Posterior cingulate gyrus (tissue), 11 donors: Measurements from ENCODE around the gene TMEM247.

Experiments used
- DNase-seq, 10 donors: peaks; one replicate each; pipeline versions ENCODE4 v3.0.0 to v3.0.0-alpha.2; 2020 to 2021; ENCODE audit warnings: mixed read lengths in 3 of 10
- intact Hi-C: fragments of 100-400 bp; cut with DNase I; formaldehyde crosslinking; loops from one replicate; pipeline ENCODE4 v1.15.1; 2023

Gene TMEM247

GRCh38 chr2:46487667-46488335 lies 8.4 kb downstream of the TMEM247 start:
- DNase-seq, result no peak

DNA sequence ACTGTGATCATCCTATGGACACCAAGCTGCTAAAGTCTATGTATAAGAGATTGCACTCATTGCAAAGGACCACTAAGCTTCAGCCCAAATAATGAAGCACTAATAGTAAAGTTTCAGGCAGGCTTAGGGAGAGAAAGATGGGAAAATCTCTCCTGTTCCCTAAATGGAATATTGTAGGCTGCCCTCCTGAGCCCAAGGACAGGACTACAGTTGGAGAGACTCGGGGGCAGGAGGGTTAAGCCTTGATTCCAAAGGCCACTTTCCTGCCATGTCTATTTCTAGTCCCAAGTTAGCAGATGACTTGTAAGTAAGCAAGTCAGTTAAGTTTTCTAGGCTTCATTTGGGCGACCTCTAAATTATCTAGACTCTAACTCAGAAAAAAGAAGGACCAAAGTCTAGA lies 9.0 kb downstream of the TMEM247 start:
- intact Hi-C loops, result no loop called here
- no peak for DNase-seq

More at GRCh38 chr2:46487667-46488335, 8.4 kb downstream of the TMEM247 start:
- intact Hi-C loops, result no loop called here

- DNase-seq, result peak in 3 of 10 donors; percentile 17 to 85 (median 35)
These were observed 10.2 kb downstream of the TMEM247 start for GRCh38 chr2:46489423-46490174.

GRCh38 chr2:46490521-46491141 lies 11.3 kb downstream of the TMEM247 start:
- intact Hi-C loops, result no loop called here
- DNase-seq, result peak; percentile 56 to 95 (median 67)

More at GRCh38 chr2:46489423-46490174, 10.2 kb downstream of the TMEM247 start:
- intact Hi-C loops, result no loop called here

DNA sequence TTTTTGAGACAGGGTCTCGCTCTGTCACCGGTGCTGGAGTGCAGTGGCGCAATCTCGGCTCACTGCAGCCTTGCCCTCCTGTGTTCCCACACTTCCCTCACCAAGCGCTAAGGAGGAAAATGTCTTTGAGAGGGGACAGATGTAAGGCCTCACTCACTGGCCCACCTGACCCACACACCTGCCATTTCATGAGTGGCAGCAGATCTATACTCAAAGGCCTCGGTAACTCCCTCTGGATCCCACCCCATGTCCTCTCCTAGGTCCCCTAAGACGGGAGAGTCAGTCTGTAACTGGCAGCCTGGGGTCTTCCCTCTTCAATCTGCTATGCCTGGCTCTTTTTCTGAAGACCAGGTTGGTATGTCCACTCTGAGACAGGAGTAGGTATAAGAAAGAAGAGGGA lies 12.9 kb downstream of the TMEM247 start:
- DNase-seq, result no peak

GRCh38 chr2:46493241-46493970 lies 14.0 kb downstream of the TMEM247 start:
- no peak for DNase-seq
- intact Hi-C loops, result no loop called here

More for the DNA sequence above, 12.9 kb downstream of the TMEM247 start:
- intact Hi-C loops, result no loop called here

DNA sequence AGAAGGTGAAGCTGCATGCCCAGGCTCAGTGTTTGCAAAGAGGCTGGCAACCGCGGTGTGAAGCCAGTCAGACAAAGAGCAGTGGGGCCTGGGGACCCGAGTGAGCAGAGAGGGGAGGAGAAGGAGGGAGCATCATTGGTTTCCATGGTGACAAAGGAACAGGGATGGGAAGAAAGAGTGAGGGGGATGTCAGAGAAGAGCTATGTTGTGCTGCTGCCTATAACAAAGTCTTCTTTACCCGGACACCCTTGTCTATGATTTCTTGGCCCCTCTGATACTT lies 14.5 kb downstream of the TMEM247 start:
- no peak for DNase-seq

GRCh38 chr2:46494596-46494995 lies 15.2 kb downstream of the TMEM247 start:
- intact Hi-C loops, result no loop called here
- DNase-seq, result no peak

More for the DNA sequence above, 14.5 kb downstream of the TMEM247 start:
- intact Hi-C loops, result no loop called here

DNA sequence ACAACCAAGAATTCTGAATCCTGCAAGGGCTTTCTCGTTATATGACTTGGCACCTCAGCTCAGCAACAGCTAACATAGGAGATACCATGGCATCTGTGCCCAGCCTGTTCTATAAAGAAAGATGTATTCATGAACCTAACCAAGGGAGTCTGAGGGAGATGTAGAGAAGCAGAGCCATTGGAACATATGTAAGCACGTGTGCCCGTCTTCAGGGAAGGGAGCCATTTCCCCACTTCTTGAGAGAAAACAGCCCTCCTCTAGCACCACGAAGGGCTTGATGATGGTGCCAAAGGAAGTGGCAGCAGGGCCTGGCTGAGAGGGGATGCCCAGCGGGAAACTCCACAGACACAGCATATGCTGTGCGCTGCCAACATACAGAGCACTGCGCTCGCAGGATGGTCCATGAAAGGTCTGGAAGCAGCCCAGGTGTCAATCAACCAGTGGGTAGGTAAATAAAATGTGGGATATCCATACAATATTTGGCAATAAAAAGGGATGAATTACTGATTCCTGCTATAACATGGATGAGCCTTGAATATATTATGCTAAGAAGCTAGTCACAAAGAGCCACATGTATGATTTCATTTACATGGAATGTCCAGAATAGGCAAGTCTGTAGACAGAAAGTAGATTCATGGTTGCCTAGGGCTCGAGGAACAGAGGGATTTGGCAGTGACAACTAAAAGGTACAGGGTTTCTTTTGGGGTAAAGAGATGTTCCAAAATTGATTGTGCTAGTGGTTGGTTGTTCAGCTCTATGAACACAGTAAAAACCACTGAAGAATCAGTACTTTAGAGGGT lies 16.1 kb downstream of the TMEM247 start:
- DNase-seq, result no peak
- intact Hi-C loops, result no loop called here

GRCh38 chr2:46497766-46498165 lies 18.4 kb downstream of the TMEM247 start:
- intact Hi-C loops, result no loop called here
- DNase-seq, result no peak

- no peak for DNase-seq
These were observed 19.3 kb downstream of the TMEM247 start for GRCh38 chr2:46498681-46499080.

GRCh38 chr2:46499392-46499785 lies 20.0 kb downstream of the TMEM247 start:
- no peak for DNase-seq
- intact Hi-C loops, result no loop called here

More at GRCh38 chr2:46498681-46499080, 19.3 kb downstream of the TMEM247 start:
- intact Hi-C loops, result no loop called here

- intact Hi-C loops, result no loop called here
- DNase-seq, result no peak
These were observed 21.4 kb downstream of the TMEM247 start for GRCh38 chr2:46500801-46501200.

DNA sequence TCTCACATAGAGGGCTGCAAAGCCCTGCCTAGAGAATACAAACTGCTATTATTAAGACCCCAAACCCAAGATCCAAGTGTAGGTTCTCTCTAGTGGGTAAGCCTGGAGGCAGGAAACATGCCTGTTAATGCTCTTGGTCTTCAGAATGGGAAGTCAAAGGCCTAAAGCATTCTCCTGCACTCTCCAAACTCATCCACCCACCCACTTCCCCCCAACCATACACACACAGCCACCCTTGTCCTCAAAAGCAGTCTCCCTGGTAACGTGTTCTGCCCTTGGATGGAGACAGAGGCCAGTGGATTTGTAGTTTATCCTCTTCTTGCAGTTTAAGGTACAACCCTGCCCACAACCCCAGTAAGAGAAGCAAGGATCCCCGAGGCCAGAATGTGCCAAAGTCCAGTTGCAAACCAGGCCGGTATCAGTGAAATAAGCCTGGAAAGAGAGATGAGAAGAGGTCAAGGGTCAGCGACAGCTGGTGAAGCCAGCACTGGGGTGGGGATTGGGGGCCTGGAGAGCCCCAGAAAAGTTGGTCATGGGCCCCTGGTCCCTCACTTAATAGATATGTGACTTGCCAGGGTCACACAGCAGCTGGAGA lies 23.0 kb downstream of the TMEM247 start:
- no peak for DNase-seq

DNA sequence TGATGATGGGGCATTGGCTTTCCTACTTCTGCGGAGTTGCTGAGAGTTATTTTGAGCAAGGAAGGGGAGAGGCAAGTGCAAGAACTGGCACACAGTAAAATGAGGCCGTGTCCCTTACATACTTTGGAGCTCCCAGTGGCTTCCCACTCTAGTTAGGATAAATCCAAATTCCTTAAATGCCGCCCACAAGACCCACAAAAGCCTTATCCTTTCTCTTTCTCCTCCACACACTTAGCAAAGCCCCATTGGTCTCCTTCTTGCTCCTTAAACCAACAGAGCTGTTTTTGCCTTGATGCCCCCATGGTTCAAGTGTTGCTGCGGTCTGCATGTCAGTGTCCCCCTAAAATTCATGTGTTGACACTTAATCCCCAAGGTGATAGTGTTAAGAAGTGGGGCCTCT lies 24.3 kb downstream of the TMEM247 start:
- intact Hi-C loops, result no loop called here
- DNase-seq, result no peak

More for the DNA sequence above, 23.0 kb downstream of the TMEM247 start:
- intact Hi-C loops, result no loop called here

- DNase-seq, result no peak
- intact Hi-C loops, result no loop called here
These were observed 24.9 kb downstream of the TMEM247 start for GRCh38 chr2:46504221-46504620.

DNA sequence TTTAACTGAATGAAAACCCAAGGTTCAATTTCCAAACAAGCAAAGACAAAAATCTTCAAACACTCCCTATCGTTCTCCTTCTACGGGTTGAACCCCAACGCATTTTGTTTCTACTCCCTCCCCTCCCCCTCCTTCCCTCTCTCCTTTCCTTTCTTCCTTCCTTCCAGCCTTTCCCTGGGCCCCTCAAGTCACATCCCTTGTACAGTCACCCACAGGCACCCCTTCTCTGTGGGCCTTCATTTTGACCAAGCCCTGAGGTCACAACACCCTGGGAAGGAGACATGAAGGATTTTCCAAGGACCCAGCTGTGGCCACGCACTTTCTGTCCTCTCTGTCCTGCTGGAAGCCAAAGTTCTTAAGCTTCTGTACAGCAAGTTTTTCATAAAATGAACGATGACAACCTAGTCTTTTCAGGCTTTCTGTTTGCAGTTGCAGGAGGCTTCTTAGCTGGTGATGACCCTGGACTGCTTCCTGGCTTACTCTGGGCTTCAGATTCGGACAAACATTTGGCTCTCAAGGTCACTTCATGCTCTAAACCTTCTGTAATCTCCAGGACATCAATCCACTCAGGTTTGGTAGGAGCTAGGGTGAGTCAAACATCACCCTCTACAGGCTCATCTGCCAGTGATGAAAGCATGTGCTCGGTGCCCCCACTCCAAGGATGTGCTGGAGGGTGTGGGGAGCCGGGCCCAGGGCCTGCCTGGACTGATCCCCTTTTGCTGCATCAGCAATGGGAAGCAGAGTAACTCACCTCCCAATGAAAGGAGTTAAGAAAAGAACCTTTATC lies 25.5 kb downstream of the TMEM247 start:
- no peak for DNase-seq
- intact Hi-C loops, result no loop called here

- intact Hi-C loops, result no loop called here
- DNase-seq, result no peak
These were observed 26.1 kb downstream of the TMEM247 start for GRCh38 chr2:46505472-46505783.

- intact Hi-C loops, result no loop called here
- no peak for DNase-seq
These were observed 26.9 kb downstream of the TMEM247 start for GRCh38 chr2:46506131-46506706.
